ENCODE data around the gene FAH. TPM values are rescaled to one million over a fixed set of nuclear protein-coding genes. Genes with fewer than 3 reads are reported as not detected.

Gene FAH
- total and polyA plus RNA-seq, 4 experiments from 2014 or later: 6.2 to 8.9 (median 7.2) TPM

GRCh38 chr15:80177156-80177555 lies 24.4 kb downstream of the FAH start:
- ChIA-PET CTCF (ENCODE audit: partially characterized antibody) (interaction anchor here (5.9 kb wide), 1 partner anchor 795 kb away, joined by 56 read pairs; no protein-coding TSS in a partner anchor), POLR2A (ENCODE audit: partially characterized antibody) (no interaction called here)
- Mint-ChIP-seq H3K27me3 (no peaks in the 10 kb centered on the region), H3K27ac (no peak overlapping the region), H3K4me3 (no peak overlapping the region), H3K36me3 (peaks cover 18 to 36% of the 10 kb centered on the region in 2 donors), H3K4me1 (no peaks in the 10 kb centered on the region), H3K9me3 (no peaks in the 10 kb centered on the region)
- H3K27ac ChIP-seq (ENCODE audit: low read depth, low read length): no peak overlapping the region
- H3K9me3 ChIP-seq (ENCODE audit: control insufficient read depth in 1 of 2, low read length in 2 of 2): no peaks in the 10 kb centered on the region
- no peaks in the 10 kb centered on the region for H3K27me3 ChIP-seq (ENCODE audit: insufficient read depth, low read length)
- no peak overlapping the region for H3K4me3 ChIP-seq (ENCODE audit: low read length in 2 of 2)
- no peak for DNase-seq
- H3K4me1 ChIP-seq (ENCODE audit: insufficient read depth, low read length): no peaks in the 10 kb centered on the region
- intact Hi-C loops (cut with micrococcal nuclease): no loop called here
- H3K36me3 ChIP-seq (ENCODE audit: insufficient read depth, low read length): no peaks in the 10 kb centered on the region

GRCh38 chr15:80179025-80179759 lies 26.4 kb downstream of the FAH start:
- H3K4me3 ChIP-seq (ENCODE audit: low read length in 2 of 2): no peak overlapping the region
- no peaks in the 10 kb centered on the region for H3K4me1 ChIP-seq (ENCODE audit: insufficient read depth, low read length)
- H3K4me3 Mint-ChIP-seq: no peak overlapping the region
- H3K4me1 Mint-ChIP-seq: no peaks in the 10 kb centered on the region
- CTCF ChIA-PET (ENCODE audit: partially characterized antibody): no interaction called here
- no peaks in the 10 kb centered on the region for H3K36me3 ChIP-seq (ENCODE audit: insufficient read depth, low read length)
- no peaks in the 10 kb centered on the region for H3K9me3 ChIP-seq (ENCODE audit: control insufficient read depth in 1 of 2, low read length in 2 of 2)
- no peak for DNase-seq
- no peaks in the 10 kb centered on the region for H3K27me3 Mint-ChIP-seq
- POLR2A ChIA-PET (ENCODE audit: partially characterized antibody): no interaction called here
- intact Hi-C loops (cut with micrococcal nuclease): no loop called here
- H3K27ac ChIP-seq (ENCODE audit: low read depth, low read length): no peak overlapping the region
- H3K36me3 Mint-ChIP-seq: peaks cover 26 to 53% of the 10 kb centered on the region in 2 donors
- no peaks in the 10 kb centered on the region for H3K27me3 ChIP-seq (ENCODE audit: insufficient read depth, low read length)
- H3K9me3 Mint-ChIP-seq: no peaks in the 10 kb centered on the region
- H3K27ac Mint-ChIP-seq: no peak overlapping the region

- H3K27me3 ChIP-seq (ENCODE audit: insufficient read depth, low read length): no peaks in the 10 kb centered on the region
- H3K27ac ChIP-seq (ENCODE audit: low read depth, low read length): no peak overlapping the region
- Mint-ChIP-seq H3K9me3 (no peaks in the 10 kb centered on the region), H3K4me1 (no peaks in the 10 kb centered on the region), H3K4me3 (no peak overlapping the region), H3K36me3 (peaks cover 31 to 60% of the 10 kb centered on the region in 2 donors), H3K27me3 (no peaks in the 10 kb centered on the region), H3K27ac (peak overlapping the region in 1 of 7 donors; percentile 22)
- no peaks in the 10 kb centered on the region for H3K36me3 ChIP-seq (ENCODE audit: insufficient read depth, low read length)
- CTCF ChIA-PET (ENCODE audit: partially characterized antibody): no interaction called here
- no peaks in the 10 kb centered on the region for H3K4me1 ChIP-seq (ENCODE audit: insufficient read depth, low read length)
- H3K9me3 ChIP-seq (ENCODE audit: control insufficient read depth in 1 of 2, low read length in 2 of 2): no peaks in the 10 kb centered on the region
- H3K4me3 ChIP-seq (ENCODE audit: low read length in 2 of 2): no peak overlapping the region
- intact Hi-C loops (cut with micrococcal nuclease): no loop called here
- DNase-seq: no peak
- POLR2A ChIA-PET (ENCODE audit: partially characterized antibody): no interaction called here
Observed at GRCh38 chr15:80179935-80180334, 27.1 kb downstream of the FAH start.

- Mint-ChIP-seq H3K9me3 (no peaks in the 10 kb centered on the region), H3K4me1 (no peaks in the 10 kb centered on the region), H3K27me3 (no peaks in the 10 kb centered on the region), H3K4me3 (no peak overlapping the region), H3K36me3 (peaks cover 35 to 65% of the 10 kb centered on the region in 2 donors), H3K27ac (no peak overlapping the region)
- no peaks in the 10 kb centered on the region for H3K36me3 ChIP-seq (ENCODE audit: insufficient read depth, low read length)
- no peak for DNase-seq
- ChIA-PET POLR2A (ENCODE audit: partially characterized antibody) (no interaction called here), CTCF (ENCODE audit: partially characterized antibody) (no interaction called here)
- H3K9me3 ChIP-seq (ENCODE audit: control insufficient read depth in 1 of 2, low read length in 2 of 2): no peaks in the 10 kb centered on the region
- intact Hi-C loops (cut with micrococcal nuclease): no loop called here
- H3K4me3 ChIP-seq (ENCODE audit: low read length in 2 of 2): no peak overlapping the region
- H3K27ac ChIP-seq (ENCODE audit: low read depth, low read length): no peak overlapping the region
- H3K27me3 ChIP-seq (ENCODE audit: insufficient read depth, low read length): no peaks in the 10 kb centered on the region
- H3K4me1 ChIP-seq (ENCODE audit: insufficient read depth, low read length): no peaks in the 10 kb centered on the region
Observed at GRCh38 chr15:80180468-80180867, 27.7 kb downstream of the FAH start.

GRCh38 chr15:80180986-80181385 lies 28.2 kb downstream of the FAH start:
- CTCF ChIA-PET (ENCODE audit: partially characterized antibody): interaction anchor here (1.6 kb wide), 1 partner anchor 8 kb away, joined by 4 read pairs; no protein-coding TSS in a partner anchor
- H3K9me3 ChIP-seq (ENCODE audit: control insufficient read depth in 1 of 2, low read length in 2 of 2): no peaks in the 10 kb centered on the region
- no peaks in the 10 kb centered on the region for H3K4me1 Mint-ChIP-seq
- no peaks in the 10 kb centered on the region for H3K4me1 ChIP-seq (ENCODE audit: insufficient read depth, low read length)
- intact Hi-C loops (cut with micrococcal nuclease): no loop called here
- no peaks in the 10 kb centered on the region for H3K27me3 ChIP-seq (ENCODE audit: insufficient read depth, low read length)
- no peaks in the 10 kb centered on the region for H3K27me3 Mint-ChIP-seq
- no peaks in the 10 kb centered on the region for H3K36me3 ChIP-seq (ENCODE audit: insufficient read depth, low read length)
- no peak for DNase-seq
- H3K36me3 Mint-ChIP-seq: peaks cover 35 to 63% of the 10 kb centered on the region in 2 donors
- H3K27ac ChIP-seq (ENCODE audit: low read depth, low read length): no peak overlapping the region
- no peak overlapping the region for H3K4me3 ChIP-seq (ENCODE audit: low read length in 2 of 2)
- H3K4me3 Mint-ChIP-seq: no peak overlapping the region
- H3K9me3 Mint-ChIP-seq: no peaks in the 10 kb centered on the region
- POLR2A ChIA-PET (ENCODE audit: partially characterized antibody): no interaction called here
- H3K27ac Mint-ChIP-seq: no peak overlapping the region

- H3K27ac Mint-ChIP-seq: no peak overlapping the region
- no peak for DNase-seq
- H3K36me3 Mint-ChIP-seq: peaks cover 42 to 70% of the 10 kb centered on the region in 2 donors
- no peaks in the 10 kb centered on the region for H3K9me3 ChIP-seq (ENCODE audit: control insufficient read depth in 1 of 2, low read length in 2 of 2)
- H3K4me3 ChIP-seq (ENCODE audit: low read length in 2 of 2): no peak overlapping the region
- H3K36me3 ChIP-seq (ENCODE audit: insufficient read depth, low read length): no peaks in the 10 kb centered on the region
- no peaks in the 10 kb centered on the region for H3K27me3 Mint-ChIP-seq
- POLR2A ChIA-PET (ENCODE audit: partially characterized antibody): no interaction called here
- no peaks in the 10 kb centered on the region for H3K9me3 Mint-ChIP-seq
- H3K27ac ChIP-seq (ENCODE audit: low read depth, low read length): no peak overlapping the region
- H3K4me1 Mint-ChIP-seq: no peaks in the 10 kb centered on the region
- H3K4me3 Mint-ChIP-seq: no peak overlapping the region
- H3K27me3 ChIP-seq (ENCODE audit: insufficient read depth, low read length): no peaks in the 10 kb centered on the region
- intact Hi-C loops (cut with micrococcal nuclease): no loop called here
- H3K4me1 ChIP-seq (ENCODE audit: insufficient read depth, low read length): no peaks in the 10 kb centered on the region
- CTCF ChIA-PET (ENCODE audit: partially characterized antibody): interaction anchor here (1.6 kb wide), 1 partner anchor 9 kb away, joined by 4 read pairs; no protein-coding TSS in a partner anchor
Observed at GRCh38 chr15:80182611-80183261, 29.9 kb downstream of the FAH start.

- CTCF ChIA-PET (ENCODE audit: partially characterized antibody): no interaction called here
Observed at GRCh38 chr15:80183306-80183705, 30.5 kb downstream of the FAH start.

More at GRCh38 chr15:80183306-80183705, 30.5 kb downstream of the FAH start:
- Mint-ChIP-seq H3K9me3 (no peaks in the 10 kb centered on the region), H3K36me3 (peaks cover 42 to 75% of the 10 kb centered on the region in 2 donors), H3K27me3 (no peaks in the 10 kb centered on the region), H3K27ac (no peak overlapping the region), H3K4me1 (no peaks in the 10 kb centered on the region), H3K4me3 (no peak overlapping the region)
- intact Hi-C loops (cut with micrococcal nuclease): no loop called here
- POLR2A ChIA-PET (ENCODE audit: partially characterized antibody): no interaction called here
- H3K4me3 ChIP-seq (ENCODE audit: low read length in 2 of 2): no peak overlapping the region
- DNase-seq: no peak
- H3K27me3 ChIP-seq (ENCODE audit: insufficient read depth, low read length): no peaks in the 10 kb centered on the region
- H3K4me1 ChIP-seq (ENCODE audit: insufficient read depth, low read length): no peaks in the 10 kb centered on the region
- no peaks in the 10 kb centered on the region for H3K9me3 ChIP-seq (ENCODE audit: control insufficient read depth in 1 of 2, low read length in 2 of 2)
- H3K36me3 ChIP-seq (ENCODE audit: insufficient read depth, low read length): no peaks in the 10 kb centered on the region
- no peak overlapping the region for H3K27ac ChIP-seq (ENCODE audit: low read depth, low read length)
